GM10248 (cell line): ENCODE data around the gene DPYD.

Experiments
- CTCF ChIA-PET: fragments of 300-600 bp; sonication (Branson Sonifier 250); formaldehyde crosslinking; extraction: SDS; loops from one replicate; lab custom pipeline; 2021; ENCODE audit warnings: antibody characterized with exemption; lab: Yijun Ruan, JAX
- POLR2A ChIA-PET: fragments of 350-650 bp; sonication (Branson Sonifier 250); formaldehyde crosslinking; extraction: SDS; loops from one replicate; lab custom pipeline; 2020; ENCODE audit warnings: antibody characterized with exemption; lab: Yijun Ruan, JAX
- DNase-seq: peaks from one replicate; pipeline ENCODE4 v3.0.0; 2012; ENCODE audit errors: extremely low spot score
- TF ChIP-seq, protein P1 (sequence below): IDR thresholded peaks from 2 replicates; pipeline ENCODE4 v1.5.1; 2012; ENCODE audit warnings: mild to moderate bottlenecking, low read depth; ENCODE audit errors: extremely low read depth, missing control alignments, control extremely low read depth

DPYD gene

DNA sequence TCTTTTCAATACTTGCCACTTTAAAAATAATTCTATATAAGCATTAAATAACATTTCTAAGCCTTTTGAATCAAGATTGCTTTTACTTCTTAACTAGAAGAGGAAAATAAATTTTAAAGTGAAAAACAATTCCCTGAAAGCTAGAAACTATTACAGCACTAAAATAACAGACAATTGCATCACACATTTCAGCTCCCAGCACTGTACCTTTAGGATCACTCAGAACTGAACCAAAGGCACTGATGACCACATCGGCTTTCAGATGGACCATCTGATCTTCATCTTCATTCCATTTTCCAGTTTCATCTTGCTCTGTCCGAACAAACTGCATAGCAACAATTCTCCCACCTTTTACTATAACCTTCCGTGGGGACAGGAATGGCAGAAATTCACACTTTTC is 347.3 kb downstream of the DPYD start:
- TF ChIP-seq, protein P1, sequence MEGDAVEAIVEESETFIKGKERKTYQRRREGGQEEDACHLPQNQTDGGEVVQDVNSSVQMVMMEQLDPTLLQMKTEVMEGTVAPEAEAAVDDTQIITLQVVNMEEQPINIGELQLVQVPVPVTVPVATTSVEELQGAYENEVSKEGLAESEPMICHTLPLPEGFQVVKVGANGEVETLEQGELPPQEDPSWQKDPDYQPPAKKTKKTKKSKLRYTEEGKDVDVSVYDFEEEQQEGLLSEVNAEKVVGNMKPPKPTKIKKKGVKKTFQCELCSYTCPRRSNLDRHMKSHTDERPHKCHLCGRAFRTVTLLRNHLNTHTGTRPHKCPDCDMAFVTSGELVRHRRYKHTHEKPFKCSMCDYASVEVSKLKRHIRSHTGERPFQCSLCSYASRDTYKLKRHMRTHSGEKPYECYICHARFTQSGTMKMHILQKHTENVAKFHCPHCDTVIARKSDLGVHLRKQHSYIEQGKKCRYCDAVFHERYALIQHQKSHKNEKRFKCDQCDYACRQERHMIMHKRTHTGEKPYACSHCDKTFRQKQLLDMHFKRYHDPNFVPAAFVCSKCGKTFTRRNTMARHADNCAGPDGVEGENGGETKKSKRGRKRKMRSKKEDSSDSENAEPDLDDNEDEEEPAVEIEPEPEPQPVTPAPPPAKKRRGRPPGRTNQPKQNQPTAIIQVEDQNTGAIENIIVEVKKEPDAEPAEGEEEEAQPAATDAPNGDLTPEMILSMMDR, result no peak
- DNase-seq, result no peak
- POLR2A ChIA-PET, result no interaction called here
- CTCF ChIA-PET, result interaction anchor here (2.0 to 2.8 kb wide), 2 partner anchors 17 to 18 kb away, joined by 4 to 6 read pairs; no protein-coding TSS in a partner anchor

DNA sequence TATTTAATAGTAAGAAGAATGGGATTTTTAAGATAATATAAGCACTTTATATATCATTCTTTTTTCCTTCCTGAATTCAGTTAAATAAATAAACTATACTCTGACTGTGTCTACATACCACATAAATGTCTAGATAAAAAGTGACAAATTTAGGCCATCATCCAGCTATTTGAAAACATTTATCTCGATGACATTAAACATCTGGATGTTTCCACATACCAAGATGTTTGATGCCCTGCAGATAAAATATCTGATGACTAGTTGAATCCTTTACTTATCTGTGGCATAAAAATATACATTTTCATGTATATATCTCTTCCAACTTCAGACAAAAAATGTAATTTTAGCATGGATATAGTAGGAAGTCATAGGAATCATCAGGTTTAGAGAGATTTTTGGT is 348.3 kb downstream of the DPYD start:
- CTCF ChIA-PET, result no interaction called here
- DNase-seq, result no peak
- TF ChIP-seq, protein P1, result no peak
- POLR2A ChIA-PET, result no interaction called here

DNA sequence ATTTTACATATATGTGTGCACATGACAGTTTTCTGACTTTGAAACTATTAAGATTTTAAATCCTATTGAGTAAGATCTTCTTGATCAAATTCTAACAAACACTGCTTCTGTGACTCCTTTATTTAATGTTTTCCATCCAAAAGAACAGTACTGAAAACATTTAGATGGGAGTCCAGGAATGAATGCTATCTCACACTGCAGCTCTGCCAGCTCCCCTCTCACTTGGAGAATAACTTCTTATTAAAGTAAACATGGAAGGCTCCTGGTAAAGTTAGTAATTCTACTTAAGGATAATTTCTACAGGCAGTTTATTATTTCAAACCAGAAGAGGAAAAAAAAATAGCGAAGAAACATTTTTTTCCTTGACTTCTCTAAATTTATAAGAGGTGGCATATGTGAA is 349.1 kb downstream of the DPYD start:
- POLR2A ChIA-PET, result no interaction called here
- TF ChIP-seq, protein P1, result no peak
- no peak for DNase-seq
- CTCF ChIA-PET, result no interaction called here

DNA sequence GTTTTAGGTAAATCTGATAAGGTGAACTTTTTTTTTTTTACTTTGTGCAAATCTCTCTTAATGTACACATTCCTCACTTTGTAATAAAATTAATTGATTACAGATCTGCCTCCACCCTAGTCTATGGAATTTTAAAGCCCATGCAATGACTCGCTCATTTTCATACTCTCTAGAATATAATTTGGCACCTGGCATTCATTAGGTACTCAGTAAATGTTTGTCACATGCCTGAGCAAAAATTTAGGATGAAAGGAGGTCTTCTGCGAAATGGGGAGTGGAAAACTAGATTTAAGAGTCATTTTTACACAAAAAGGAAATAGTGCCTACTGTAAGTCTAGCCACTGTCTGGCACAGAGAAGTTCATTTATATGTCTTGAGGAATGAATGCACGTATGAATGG is 350.1 kb downstream of the DPYD start:
- POLR2A ChIA-PET, result no interaction called here

DNA sequence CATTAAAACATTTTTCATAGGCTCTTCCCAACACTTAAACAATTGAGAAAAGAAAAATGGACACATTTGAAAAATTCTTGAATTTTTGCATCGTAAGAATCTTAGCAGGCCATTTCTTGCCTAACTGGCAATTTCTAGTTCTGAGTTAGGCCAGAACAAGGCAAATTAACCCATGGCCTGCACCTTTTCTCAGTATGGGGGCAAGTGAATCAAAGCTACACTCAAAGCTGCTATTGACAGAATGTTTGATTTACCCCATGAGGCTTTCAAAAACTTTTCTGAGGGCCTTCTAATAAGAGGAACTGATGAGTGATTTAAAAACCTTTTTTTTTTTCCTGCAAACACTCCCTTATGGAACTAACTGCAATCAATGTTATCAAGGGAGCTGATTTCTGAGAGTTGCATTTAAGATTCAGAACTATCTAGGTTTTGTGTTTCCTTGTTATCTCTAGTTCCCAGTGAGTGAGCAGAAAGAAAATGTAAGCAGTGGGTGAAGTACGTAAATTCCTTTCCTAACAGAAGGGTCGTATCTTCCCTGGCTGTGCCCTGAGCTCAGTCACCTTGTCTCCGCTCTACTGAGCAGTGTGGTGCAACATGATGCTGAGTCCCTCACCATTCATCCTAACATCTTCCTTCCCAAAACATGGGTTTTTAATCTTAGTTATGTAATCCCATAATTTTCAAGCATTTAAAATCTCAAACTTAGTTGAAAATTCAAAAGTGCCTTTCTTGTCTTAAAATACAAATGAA is 353.7 kb downstream of the DPYD start:
- no peak for DNase-seq
- CTCF ChIA-PET, result no interaction called here
- TF ChIP-seq, protein P1, result no peak
- POLR2A ChIA-PET, result no interaction called here

More for the DNA sequence above, 350.1 kb downstream of the DPYD start:
- TF ChIP-seq, protein P1, result no peak
- DNase-seq, result no peak
- CTCF ChIA-PET, result no interaction called here

DNA sequence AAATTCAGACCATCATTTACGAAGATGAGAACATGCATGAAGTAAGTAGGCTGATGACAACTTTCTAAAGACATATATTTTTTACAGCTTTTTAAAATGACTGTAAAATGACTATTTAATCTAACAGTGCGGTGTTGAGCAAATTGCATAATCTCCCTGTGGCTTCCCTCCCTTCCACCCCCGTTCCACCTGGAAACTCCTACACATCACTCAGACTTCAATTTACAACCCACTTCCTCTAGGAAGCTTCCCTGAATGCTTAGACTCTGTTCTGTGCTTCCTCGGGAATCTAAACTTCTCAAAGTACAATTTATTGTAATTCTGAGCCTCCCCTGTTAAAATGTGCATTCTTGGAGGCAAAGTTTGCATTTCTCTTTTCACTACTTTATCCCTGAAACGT is 354.9 kb downstream of the DPYD start:
- ChIA-PET CTCF (interaction anchor here (1.9 kb wide), 1 partner anchor 9 kb away, joined by 5 read pairs; no protein-coding TSS in a partner anchor), POLR2A (no interaction called here)
- no peak for DNase-seq

More for the DNA sequence above, 354.9 kb downstream of the DPYD start:
- TF ChIP-seq, protein P1, result no peak
